Glomerular endothelial cell (primary cell): Measurements from ENCODE around the gene PIGQ. TPM values are rescaled to one million over a fixed set of nuclear protein-coding genes. Genes with fewer than 3 reads are reported as not detected.
"Not testable (repeated sequence)": the region's sequence is repeated elsewhere in the genome, so short reads cannot be mapped to it uniquely, and the experiment has no call there.

Experiments
- DNase-seq: peaks from one replicate; pipeline ENCODE4 v3.0.0-alpha.2; 2011; ENCODE audit warnings: low read depth, low spot score; ENCODE audit errors: extremely low read depth
- total RNA-seq: library from RNA; depleted of rRNA; stranded (reverse); fragments of >200 nt; gene quantifications from 2 replicates; pipeline ENCODE4 v1.2.3, GENCODE V29; 2015

PIGQ gene
- total RNA-seq, 1 donor from 2014 or later = 69.5 TPM

- DNase-seq = not testable (repeated sequence)
Measured at GRCh38 chr16:597655-598054, 27.9 kb downstream of the PIGQ start.

GRCh38 chr16:598823-599739 is 29.3 kb downstream of the PIGQ start:
- no peak for DNase-seq

GRCh38 chr16:600781-601180 is 31.0 kb downstream of the PIGQ start:
- DNase-seq = no peak

DNA sequence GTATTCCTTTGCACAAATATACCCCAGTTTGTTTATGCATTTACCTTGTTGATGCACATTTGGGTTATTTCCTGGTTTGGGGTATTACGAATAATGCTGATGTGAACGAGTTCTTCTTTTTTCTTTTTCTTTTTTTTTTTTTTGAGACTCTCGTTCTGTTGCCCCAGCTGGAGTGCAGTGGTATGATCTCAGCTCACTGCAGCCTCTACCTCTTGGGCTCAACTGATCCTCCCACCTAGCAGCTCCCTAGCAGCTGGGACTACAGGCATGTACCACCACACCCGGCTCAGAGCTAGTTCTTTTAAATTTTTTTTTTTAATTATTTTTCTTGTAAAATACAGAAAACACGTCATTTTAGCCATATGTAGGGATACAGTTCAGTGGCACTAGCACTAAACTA is 34.2 kb downstream of the PIGQ start:
- DNase-seq = no peak

- DNase-seq = no peak
Measured at GRCh38 chr16:606656-607307, 37.0 kb downstream of the PIGQ start.

- no peak for DNase-seq
Measured at GRCh38 chr16:608019-608418, 38.3 kb downstream of the PIGQ start.

DNA sequence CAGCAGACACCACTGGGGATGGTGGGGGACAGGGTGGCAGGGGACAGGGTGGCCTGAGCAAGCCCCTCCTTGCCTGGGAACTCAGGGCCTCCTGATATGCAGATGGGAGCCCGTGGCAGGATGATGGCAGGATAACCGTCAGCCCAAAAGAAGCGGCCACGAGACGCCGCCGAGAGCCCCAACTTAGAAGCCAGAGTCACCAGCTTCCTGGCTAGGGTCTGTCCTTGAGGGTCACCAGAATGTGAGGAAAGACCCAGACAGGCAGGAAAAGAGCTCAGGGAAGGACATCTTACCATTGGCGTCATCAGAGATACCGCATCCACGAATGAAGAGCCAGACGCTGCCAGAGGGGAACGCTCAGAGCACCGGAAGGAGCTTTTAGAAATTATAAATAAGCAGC is 39.5 kb downstream of the PIGQ start:
- DNase-seq = no peak

DNA sequence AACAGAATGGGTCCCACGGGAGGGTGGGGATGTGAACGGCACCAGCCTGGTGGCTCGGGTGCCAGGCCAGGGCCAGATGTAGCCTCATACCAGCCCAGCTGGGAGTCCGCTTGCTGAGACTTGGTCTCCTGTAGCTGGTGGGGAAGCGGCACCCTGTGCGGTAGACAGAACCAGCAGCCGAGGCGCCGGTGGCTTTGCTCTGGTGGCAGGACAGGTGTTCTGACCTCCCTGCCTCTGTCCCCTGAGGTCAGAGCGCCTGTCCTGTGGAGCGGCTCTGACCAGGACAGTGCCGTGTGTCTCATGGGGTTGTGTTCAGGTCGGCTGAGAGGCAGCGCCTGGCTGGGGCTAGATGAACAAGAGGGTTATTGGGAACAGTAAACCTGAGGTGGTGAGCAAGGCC is 40.2 kb downstream of the PIGQ start:
- no peak for DNase-seq

- no peak for DNase-seq
Measured at GRCh38 chr16:610513-611381, 41.0 kb downstream of the PIGQ start.

DNA sequence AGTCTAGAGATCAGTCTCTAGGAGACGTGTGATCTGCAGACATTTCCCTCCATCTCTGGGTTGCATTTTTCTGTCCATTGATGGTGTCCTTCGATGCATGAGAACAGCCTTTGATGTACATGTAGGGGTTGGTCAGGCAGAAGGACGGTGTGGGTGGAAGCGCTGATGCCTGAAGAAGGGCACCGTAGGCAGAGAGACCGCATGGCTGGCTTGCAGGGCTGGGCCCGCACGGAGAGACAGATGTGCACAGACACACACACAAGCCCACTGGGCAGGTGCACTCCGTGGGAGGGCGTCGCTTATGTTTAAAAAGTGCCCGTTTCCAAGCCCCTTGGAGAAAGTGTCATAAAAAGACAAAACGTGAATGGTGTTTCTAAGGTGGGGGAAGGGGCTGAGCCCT is 45.4 kb downstream of the PIGQ start:
- DNase-seq = no peak

- no peak for DNase-seq
Measured at GRCh38 chr16:616733-617586, 47.2 kb downstream of the PIGQ start.

DNA sequence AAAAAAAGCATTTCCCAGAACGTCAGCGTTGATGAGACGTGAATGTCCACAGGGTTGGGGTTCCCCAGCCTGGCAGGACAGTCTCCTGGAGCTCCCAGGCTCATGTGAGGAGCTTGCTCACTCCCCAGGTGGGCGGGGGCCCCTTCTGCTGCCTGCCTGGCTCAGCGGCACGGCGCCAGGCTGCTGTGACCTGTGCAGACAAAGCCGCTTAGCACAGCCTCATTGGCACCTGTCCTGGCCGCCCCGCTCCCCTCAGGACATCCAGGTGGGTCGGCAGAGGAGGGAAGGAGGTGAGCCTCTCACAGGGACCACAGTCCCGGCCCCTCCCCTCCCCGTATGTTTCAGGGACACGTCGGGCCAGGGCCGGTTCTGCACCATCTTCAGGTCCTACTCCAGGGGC is 48.1 kb downstream of the PIGQ start:
- no peak for DNase-seq

DNA sequence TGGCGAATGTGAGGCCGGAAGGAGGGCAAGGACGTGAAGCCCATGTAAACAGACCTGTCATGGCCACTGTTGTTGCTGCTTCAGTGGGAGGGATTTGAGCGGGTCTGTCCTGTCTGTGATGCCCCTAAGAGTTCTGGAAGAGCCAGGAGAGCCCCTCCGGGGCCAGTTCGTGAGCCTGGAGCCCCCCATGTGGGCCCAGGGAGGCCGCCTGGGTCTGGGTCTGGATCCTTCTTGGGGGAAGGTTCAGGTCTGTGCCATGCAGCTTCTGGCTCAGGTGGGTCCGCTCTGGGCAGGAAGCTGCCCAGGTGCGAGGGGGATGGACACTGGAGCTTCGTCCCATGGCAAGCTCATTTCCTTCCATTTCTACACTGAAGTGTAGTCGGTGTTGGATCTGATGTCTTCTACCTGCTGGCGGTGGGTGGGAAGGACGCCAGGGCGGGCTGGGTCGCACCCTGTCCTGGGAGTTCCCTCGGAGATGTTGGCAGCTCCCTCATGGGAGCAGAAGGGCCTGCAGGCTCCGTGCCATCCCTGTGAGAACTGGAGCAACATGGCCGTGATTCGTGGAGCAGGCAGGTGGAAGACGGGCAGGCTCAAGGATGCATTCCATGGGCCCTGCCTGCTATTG is 49.8 kb downstream of the PIGQ start:
- DNase-seq = no peak

- DNase-seq = no peak
Measured at GRCh38 chr16:620700-621525, 51.1 kb downstream of the PIGQ start.

DNA sequence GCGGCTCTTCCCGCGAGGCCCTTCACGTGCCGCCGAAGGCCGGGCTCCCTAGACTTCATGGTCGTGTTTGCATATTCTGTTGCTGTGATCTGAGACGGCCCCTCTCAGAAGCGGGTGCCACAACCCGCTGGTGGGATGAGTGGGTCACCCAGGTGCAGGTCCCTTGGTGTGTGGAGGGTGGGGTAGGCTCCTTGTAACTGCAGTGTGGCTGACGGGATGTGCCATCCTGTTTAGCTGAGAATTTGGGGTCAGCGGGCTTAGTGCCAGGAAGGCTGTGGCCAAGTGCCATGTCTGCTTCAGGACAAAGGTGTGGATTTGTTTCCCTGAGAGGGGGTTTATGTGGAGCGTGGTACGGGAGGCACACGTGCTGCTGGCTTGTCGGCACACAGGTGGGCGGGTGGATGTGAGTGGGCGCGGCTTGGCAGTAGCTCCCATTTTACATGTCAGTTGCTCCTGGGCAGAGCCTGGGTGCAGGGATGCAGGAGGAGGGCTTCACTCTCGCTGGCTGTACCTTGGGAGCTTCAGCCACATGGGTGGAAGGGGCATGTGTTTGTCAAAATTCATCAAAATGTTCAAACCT is 51.8 kb downstream of the PIGQ start:
- no peak for DNase-seq

GRCh38 chr16:622920-623280 is 53.1 kb downstream of the PIGQ start:
- DNase-seq = no peak

- no peak for DNase-seq
Measured at GRCh38 chr16:624526-625070, 54.8 kb downstream of the PIGQ start.
